Measurements from ENCODE around the gene SCN4B.
A peak's percentile ranks its signal among the peaks of the same experiment; 100 is the strongest.

Gene SCN4B

DNA sequence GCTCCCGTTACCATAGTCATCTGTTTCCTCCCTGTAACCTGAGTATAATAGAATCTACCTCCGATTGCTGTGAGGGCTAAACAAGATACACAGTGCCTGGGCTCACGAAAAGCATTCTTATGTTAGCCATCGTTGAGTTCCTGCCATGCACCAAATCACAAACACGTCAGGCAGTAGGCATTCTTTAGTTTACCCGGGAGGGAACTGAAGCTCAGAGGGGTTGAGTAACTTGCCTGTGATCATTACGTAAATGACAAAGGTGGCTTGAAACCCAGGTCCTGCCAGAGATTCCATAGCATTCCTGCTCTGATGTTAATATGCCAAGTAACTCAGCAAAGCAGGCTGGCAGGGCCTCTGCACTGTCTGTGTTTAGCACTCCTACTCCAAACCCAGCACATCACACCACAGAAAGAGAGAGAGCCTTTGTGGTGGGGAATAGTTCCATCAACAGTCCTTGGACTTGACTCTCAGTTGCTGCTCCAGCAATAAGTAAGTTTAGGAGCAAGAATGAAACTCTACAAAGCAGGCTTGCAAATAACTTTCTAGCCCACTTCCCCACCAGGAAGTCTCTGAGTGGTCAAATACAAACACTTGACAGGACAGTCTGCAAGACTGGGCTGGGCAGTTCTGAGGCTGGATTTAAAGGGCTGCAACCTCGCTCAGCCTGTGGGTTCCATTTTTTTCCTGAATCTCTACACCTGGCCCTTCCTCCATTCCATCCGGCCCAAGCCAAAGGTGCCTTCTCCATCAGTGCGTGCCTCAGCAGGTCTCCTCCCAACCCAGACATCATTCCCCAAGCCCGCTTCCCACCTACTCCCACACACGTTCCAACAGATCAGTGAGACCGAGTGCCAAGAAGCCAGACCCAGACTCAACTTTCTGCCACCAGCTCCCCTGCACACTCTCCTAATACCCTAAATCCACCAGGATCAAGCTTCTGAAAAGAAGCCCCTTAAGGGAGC, 22.7 kb upstream of the SCN4B start:
- in situ Hi-C loops (cut with MboI; ENCODE audit: low pct_unique_long_range_greater_than_20kb, low sequenced_read_pairs) = no loop called here
- no peak for DNase-seq

DNA sequence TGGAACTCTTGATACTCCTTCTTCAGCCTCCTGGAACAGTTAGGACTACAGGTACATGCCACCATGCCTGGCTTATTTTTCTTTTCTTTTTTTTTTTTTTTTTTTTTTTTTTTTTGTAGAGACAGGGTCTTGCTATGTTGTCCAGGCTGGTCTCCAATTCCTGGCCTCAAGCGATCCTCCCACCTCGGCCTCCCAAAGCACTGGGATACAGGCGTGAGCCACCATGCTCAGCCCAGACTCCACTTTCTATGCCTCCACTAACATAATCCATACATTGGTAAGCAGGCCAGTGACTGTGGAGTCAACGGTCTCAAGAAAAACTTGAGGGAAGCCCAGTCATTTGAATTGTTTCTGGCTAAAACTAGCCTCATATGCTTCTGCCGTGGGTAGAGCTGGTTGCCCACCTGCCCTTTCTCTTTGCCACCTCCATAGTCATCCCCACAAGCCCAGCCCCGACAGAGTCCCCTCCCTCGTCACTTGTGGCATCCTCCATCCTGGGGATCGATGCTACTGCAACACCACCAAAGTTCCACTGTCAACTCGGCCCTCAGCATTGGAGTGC, 21.5 kb upstream of the SCN4B start:
- in situ Hi-C loops (cut with MboI; ENCODE audit: low pct_unique_long_range_greater_than_20kb, low sequenced_read_pairs) = no loop called here
- DNase-seq = no peak

DNA sequence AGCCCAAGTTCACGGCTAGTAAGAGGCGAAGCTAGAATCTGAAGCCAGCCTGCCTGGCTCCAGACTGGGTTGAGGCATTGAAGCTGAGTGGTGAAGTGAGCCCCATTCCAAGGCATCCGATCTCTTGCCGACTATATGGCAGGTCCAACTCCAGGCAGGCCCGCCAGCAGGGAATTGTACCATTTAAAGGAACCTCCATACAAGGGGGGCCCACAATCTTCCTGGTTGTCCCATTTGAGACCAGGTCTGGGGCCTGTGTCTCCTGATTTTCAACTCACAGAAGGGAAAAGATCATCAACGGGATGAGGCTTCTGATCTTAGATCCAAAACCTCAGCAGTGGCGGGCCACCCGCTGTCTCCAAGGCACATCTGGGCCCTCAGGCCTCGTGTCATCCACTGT, 19.7 kb upstream of the SCN4B start:
- DNase-seq = no peak
- in situ Hi-C loops (cut with MboI; ENCODE audit: low pct_unique_long_range_greater_than_20kb, low sequenced_read_pairs) = no loop called here

DNA sequence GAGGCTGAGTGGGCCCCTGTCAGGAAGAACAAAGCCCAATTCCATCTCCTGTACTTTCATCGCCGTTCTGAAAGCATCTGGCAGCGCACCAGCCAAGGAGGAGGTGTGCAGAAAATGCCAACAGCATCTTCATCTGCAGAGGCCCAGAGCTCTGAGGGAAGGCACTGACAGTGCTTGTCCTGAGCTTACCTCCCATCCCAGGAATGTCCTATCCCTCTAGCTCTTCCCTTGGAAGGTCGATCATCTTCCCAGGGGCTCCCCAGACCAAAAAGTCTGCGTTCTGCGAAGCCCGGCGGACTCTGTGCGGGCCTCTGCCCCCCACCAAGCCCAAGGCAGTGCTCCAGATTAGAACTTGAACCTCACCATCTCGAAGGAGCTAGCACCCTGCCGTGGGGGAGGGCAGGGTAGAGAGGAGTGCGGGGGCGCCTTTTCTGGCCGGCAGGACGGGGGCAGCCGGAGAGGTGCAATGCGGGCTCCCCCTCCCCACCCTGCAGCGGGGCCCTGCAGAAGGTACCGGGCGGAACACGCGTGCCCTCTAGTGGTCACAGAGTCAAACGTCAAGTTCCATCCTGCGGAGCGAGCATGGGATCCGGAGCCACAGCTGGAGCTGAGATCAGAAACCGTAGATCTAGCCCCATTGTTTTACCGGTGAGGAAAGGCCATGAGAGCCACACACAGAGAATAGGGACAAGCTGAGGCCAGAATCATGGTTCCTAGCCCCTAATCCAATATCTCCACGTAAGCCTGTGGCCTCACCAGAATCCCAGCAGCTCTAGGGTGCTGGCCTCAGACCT, 18.8 kb upstream of the SCN4B start:
- DNase-seq = peak; percentile 70
- in situ Hi-C loops (cut with MboI; ENCODE audit: low pct_unique_long_range_greater_than_20kb, low sequenced_read_pairs) = no loop called here

DNA sequence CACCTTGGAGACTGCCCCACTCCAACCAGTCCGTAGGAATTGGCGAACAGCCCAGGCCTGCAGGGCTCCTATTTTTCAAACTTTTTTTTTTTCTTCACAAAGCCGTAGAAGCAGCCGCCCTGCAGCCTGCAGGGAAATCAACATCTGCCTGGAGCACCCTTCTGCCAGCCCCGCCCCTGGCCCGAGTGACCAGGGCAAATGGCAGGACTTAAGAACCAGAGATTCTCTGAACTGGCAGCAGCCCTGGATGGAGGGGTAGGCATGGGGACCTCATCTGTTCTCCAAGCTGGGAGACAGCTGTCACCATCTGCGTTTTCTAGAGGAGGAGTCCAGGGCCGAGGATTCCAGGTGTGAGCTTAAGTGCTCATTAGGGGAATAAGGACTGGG, 18.3 kb upstream of the SCN4B start:
- in situ Hi-C loops (cut with MboI; ENCODE audit: low pct_unique_long_range_greater_than_20kb, low sequenced_read_pairs) = no loop called here
- no peak for DNase-seq

DNA sequence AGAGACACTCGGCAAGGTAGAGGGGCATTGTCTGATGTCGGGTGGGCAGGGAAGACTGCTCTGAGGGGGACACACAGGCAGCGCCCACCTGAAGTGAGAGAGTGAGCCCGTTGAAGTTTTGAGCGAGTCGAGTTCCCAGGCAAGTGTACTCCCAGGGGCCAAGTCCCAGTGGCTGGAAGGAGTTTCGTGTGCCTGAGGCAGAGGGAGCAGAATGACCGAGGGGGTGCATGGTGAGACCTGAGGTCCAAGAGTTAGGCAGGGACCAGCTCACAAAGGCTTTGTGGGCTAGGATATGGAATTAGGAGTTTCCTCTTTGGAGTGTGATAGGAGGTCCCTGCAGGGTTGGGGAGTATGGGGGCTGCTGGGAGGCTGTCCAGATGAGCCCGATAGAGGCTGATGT, 17.6 kb upstream of the SCN4B start:
- no peak for DNase-seq
- in situ Hi-C loops (cut with MboI; ENCODE audit: low pct_unique_long_range_greater_than_20kb, low sequenced_read_pairs) = no loop called here

DNA sequence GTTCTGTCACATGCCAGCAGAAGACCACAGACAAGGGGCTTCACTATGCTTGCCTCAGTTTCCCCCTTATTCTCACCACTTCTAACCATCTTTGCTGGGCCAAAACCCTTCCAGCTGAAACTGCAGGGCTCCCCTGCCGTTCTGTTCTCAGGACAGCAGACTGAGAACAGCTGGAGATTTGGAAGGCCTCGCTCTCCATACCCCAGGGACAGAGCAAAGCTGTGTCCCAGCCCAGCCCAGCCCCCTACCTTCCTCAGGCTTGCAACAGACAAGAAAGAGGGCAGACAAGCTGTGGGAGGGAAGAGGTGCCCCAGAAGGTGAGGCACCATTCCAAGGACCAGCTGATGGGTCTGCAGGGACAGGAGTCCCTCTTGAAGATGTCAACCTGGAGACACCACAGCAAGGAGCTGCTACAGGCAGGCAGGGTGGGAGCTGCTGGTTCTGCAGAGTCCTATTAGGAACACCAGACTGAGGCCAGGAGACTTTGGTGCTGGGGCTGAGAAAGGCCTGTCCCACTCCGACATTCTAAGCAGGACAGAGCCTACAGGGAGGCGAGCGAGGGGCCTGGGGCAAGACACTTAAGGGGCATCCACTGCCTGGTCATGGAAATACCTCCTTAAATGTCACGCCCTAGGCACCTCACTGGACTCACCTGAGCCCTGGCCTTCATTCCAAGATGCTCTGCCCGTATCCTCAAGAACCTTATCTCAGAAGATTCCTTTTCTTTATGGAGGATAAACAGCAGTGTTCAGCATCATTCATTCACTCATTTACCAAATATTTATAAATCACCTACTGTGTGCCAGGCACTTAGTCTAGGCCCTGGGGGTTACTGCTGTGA, 16.9 kb upstream of the SCN4B start:
- in situ Hi-C loops (cut with MboI; ENCODE audit: low pct_unique_long_range_greater_than_20kb, low sequenced_read_pairs) = no loop called here
- DNase-seq = no peak

DNA sequence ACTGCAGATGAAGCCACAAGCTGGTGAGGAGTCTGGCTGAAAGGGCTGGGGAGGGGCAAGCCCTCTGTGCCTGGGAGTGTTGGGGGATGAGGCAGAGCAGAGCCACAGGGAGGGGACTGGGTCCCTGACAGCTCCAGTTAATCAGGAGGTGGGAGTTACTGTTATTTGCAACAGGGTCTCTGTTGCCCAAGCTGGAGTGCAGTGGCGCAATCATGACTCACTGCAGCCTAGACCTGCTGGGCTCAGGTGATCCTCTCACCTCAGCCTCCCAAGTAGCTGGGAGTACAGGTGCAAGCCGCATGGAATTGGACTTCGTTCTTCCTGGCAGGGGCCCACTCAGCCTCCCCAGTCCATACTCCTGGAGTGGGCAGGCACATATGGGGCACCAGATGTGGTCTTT, 16.1 kb upstream of the SCN4B start:
- DNase-seq = no peak
- in situ Hi-C loops (cut with MboI; ENCODE audit: low pct_unique_long_range_greater_than_20kb, low sequenced_read_pairs) = no loop called here

DNA sequence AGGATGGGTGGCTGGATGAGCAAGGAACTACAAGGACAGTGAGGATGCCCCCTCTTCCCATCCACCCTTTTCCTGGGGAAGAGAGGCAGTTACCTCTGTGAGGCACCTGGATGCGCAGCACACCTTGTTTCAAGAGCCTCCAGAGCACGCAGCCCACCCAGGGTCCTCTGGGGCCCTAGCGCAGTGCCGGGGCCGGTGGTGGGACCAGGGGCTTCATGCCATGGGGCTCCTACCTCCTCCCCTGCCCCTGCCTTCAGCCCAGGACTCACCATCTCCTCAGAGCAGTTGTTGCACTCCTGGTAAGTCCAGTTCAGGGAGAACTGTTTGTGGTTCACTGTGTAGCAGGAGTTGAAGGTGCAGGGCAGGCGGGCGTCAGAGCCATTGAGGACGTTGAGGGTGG, 15.7 kb upstream of the SCN4B start:
- in situ Hi-C loops (cut with MboI; ENCODE audit: low pct_unique_long_range_greater_than_20kb, low sequenced_read_pairs) = no loop called here
- no peak for DNase-seq

DNA sequence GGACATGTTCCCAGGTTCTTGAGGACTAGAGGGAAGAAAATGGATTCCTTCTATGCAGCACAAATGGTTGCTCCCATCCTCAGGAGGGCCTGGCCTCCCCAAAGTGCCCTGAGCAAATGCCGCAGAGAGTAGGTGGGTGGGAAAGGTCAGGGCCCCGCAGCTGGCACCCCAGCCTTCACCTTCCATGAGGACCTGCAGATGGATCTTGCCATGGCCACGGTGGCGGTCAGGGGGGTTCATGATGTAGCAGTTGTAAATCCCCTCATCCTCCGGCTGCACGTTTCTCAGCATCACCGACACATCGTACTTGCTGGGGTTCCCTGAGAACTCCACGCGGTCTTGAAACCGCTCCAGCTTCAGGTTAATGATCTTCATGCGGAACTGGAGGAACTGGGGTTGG, 15.3 kb upstream of the SCN4B start:
- in situ Hi-C loops (cut with MboI; ENCODE audit: low pct_unique_long_range_greater_than_20kb, low sequenced_read_pairs) = no loop called here
- DNase-seq = no peak

DNA sequence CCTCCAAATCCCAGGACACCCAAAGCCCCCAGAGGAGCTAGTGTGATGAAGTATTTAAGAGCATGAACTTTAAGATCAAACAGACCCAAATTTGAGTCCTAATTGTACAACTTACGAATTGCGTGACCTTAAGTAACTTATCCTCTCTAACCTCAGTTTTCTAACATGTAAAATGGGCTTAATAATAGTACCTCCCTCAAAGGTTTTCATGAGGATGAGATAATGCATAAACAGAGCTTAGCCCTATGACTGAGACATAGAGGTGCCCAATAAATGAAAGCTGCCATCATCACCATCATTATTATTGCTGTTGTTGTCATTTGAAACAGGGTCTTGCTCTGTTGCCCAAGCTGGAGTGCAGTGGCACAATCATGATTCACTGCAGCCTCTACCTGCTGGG, 14.6 kb upstream of the SCN4B start:
- in situ Hi-C loops (cut with MboI; ENCODE audit: low pct_unique_long_range_greater_than_20kb, low sequenced_read_pairs) = no loop called here
- no peak for DNase-seq

DNA sequence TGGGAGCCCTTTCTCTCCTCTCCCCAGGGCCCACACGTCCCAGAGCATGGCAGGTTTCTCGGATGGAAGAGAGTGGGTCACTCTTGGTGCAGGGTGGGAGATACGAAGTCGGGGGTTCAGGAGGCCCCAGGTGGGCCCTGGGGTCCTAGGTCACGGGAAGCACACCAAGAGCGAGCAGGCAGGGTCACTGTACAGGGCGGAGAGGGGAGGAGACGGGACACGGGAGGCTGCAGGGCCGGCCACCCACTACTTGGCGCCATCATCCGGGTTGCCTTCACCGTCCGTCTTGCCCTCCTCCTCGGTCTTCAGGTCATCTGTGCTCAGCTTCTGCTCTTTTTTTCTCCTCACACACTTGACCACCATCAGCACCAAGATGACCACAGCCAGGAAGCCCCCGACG, 14.0 kb upstream of the SCN4B start:
- no peak for DNase-seq
- in situ Hi-C loops (cut with MboI; ENCODE audit: low pct_unique_long_range_greater_than_20kb, low sequenced_read_pairs) = no loop called here

DNA sequence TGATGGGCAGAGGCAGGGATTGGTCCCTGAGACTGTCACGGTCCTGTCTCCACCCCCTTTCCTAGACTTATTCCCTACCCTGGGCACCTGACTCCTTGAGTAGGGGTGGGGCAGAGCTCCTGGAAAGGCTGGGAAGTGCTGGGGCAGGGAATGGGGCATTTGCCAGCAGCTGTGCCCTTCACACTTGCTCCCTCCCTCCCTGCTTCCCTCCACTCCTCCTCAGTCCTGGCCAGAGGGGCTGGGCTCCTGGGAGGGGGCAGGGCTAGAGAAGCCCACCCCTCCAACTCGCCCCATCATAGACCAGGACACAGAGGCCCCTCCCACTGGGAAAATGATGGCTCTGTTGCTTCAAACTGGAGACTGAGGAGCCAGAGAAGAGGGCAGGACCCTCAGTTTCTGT, 12.3 kb upstream of the SCN4B start:
- DNase-seq = no peak
- in situ Hi-C loops (cut with MboI; ENCODE audit: low pct_unique_long_range_greater_than_20kb, low sequenced_read_pairs) = no loop called here

DNA sequence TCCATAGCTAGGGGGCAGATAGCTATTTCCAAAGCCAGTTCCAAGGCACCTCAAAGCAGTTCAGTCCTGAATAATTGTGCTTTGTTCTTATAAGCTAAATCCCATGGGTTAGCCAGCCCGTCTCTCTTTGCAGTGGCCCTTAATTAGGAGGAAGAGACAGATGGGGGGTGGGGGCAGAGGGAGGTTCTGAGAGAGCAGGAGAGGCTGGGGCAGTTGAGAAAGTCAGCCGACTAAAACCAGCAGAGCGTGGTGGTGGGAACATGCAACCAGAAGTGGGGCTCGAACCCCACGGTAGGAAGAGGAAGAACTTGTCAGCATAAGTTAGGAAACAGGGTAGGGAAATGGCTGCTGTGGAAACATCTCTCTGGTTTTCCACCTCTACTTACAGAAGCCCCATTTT, 10.9 kb upstream of the SCN4B start:
- in situ Hi-C loops (cut with MboI; ENCODE audit: low pct_unique_long_range_greater_than_20kb, low sequenced_read_pairs) = no loop called here
- no peak for DNase-seq

DNA sequence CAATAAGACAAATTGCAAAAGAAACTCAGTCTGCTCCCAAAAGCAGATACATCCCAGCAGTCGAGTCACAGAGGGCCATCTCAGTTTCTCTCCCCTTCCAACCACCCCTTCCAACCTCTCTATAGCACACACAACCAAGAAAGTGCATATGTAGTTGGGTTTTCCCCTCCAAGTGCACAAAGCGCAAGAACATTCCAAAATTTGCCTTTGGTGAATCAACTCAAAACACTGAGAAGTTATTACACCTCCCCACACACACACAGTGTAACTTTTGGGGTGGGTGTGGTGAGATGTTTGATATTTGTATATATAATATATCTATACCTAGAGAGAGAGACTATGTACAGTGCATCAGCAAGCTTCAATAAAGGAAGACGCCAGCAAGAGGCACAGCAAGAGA, 10.2 kb upstream of the SCN4B start:
- in situ Hi-C loops (cut with MboI; ENCODE audit: low pct_unique_long_range_greater_than_20kb, low sequenced_read_pairs) = no loop called here
- DNase-seq = no peak

DNA sequence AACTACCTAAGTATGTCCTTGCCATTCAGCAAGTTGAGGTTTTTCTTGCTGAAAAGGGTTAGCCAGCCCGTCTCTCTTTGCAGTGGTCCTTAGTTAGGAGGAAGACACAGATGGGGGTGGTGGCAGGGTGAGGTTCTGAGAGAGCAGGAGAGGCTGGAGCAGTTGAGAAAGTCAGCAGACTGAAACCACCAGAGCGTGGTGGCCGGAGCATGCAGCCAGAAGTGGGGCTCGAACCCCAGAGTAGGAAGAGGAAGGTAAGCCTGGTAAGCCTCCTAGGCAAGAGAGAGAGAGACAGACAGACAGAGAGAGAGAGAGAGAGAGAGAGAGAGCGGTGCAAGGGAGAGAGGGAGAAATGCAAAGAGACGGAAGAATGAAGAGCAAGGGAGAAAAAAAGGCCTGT, 9.2 kb upstream of the SCN4B start:
- in situ Hi-C loops (cut with MboI; ENCODE audit: low pct_unique_long_range_greater_than_20kb, low sequenced_read_pairs) = no loop called here
- no peak for DNase-seq

DNA sequence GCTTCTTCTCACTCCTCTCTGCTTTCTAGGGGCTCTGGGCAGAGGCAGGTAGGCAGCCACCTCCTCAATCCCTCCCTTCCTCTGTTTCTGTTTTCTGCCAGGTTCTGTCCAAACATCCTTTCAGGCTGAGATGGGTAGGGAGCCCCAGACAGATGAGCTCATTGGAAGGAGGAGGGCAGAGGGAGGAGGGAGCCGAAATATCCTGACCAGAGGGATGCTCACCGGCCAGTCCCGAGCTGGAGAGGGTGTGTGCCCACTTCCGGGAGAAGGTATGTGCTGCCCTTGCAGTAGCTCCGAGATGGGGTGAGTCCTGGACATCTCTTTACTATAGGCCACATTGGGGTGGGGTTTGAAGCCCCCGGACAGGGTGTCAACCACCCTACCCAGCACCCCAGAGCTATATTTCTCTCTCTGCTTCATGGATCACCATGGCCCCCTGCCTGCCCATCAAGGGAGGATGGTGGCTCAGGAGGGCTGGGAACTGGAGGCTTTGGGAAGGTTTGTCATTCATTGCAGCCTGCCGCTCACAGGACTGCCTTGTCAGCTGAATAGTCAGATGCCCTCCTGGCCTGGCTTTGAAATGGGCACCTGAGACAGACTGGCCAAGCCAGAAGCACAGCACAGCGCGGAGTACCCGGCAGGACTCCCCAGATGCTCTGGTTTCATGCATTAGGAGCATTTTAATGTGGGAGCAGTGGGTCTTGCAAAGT, 4.7 kb upstream of the SCN4B start:
- in situ Hi-C loops (cut with MboI; ENCODE audit: low pct_unique_long_range_greater_than_20kb, low sequenced_read_pairs) = no loop called here
- no peak for DNase-seq

DNA sequence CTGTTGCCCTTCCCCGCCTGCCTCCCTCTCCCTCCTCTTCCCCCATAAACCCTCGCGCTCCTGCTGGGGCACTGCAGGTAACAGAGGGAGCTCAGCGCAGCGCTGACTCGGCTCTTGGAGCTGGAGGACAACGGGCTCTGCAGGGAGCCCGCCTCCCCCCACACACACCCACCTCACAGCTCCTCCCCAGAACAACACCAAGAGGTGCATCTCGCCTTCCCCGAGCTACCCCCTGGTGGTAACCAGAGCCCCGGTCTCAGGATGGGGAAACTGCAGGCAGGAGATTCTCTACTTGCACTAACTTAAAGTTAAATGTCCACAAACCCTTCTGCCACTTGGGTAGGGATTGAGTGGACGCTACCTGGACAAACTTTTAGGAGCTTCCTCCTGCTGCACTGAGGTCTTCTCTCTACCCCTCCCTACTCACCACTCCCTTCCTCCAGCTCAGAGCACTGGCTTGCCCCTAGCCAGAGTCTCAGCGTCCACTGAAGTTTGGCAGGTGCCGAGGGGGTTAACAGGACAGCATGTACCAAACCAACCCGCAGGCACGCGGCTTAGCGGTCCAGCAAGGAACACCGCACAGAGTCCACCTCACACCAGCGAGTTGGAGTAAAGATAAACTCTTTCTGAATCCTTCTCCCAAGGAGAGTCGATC, 4.0 kb upstream of the SCN4B start:
- peak; percentile 38 for DNase-seq
- in situ Hi-C loops (cut with MboI; ENCODE audit: low pct_unique_long_range_greater_than_20kb, low sequenced_read_pairs) = no loop called here

Data from KBM-7 (cell line).